GM18909 (cell line): Measurements from ENCODE around the gene CORO2B.

Experiments
- ATAC-seq: cut with Tn5 transposase; IDR thresholded peaks from one replicate; pipeline ENCODE4 v1.9.1; 2021; ENCODE audit warnings: mild to moderate bottlenecking; ENCODE audit not compliant: unreplicated experiment, poor library complexity

CORO2B gene

GRCh38 chr15:68621535-68621934 lies 42.7 kb downstream of the CORO2B start:
- ATAC-seq, result no peak

- ATAC-seq, result no peak
These were observed 44.6 kb downstream of the CORO2B start for GRCh38 chr15:68623301-68623892.

GRCh38 chr15:68625853-68626252 lies 47.1 kb downstream of the CORO2B start:
- no peak for ATAC-seq

DNA sequence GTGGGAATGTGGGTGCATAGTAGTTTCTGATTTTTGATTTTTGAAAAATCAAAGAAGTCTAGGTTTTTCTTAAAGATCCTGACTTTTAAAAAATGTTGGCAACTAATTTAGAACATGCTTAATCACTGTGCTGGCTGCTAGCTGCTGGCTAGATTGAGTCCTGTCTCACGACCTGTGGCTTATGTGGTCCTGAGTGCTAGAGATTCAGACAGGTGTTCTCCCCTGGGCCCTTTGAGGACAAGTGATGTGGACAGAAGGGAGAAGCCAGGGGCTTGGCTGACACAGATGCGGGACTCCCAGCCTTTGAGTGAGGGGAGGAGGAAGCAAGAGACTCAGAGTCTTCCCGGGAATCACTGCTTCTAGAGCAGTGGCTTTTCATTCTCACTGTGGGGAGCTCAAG lies 47.5 kb downstream of the CORO2B start:
- no peak for ATAC-seq

- no peak for ATAC-seq
These were observed 47.9 kb downstream of the CORO2B start for GRCh38 chr15:68626739-68627138.

DNA sequence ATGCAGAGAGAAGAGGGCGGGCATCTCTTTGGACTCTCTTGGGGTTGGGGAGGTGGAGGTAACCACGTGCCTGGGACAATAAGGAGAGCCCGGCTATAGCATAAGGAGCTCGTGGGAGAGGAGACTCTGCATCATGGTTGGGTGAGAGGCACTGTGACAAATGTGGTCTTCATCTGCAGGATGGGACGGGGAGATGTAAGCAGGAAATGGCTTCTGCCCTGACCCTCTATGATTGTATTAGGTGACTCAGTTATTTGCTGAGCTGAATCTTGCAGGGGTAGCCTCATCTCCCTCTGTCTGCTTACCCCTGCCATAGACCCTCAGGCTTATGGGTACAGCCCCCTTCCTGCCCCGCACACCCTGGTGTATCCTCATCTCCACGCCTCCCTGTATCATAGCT lies 48.7 kb downstream of the CORO2B start:
- no peak for ATAC-seq

GRCh38 chr15:68627995-68628394 lies 49.2 kb downstream of the CORO2B start:
- no peak for ATAC-seq

GRCh38 chr15:68629519-68630210 lies 50.9 kb downstream of the CORO2B start:
- ATAC-seq, result no peak

DNA sequence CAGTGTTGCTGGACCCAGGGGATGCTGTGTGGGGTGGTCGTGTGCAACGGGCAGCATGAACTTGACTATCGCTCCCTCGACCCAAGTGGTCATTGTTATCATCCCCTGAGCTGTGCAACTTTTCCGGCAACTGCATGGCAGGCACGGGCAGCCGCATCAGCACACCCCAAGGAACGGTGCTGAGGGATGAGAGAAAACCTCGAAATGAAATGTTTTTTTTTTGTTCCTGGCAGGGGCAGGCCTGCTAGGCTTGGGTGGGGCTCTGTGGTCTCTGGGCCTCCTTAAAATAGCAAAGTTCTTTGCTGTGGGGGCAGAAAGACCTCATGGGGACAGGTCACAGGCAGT lies 51.4 kb downstream of the CORO2B start:
- no peak for ATAC-seq

DNA sequence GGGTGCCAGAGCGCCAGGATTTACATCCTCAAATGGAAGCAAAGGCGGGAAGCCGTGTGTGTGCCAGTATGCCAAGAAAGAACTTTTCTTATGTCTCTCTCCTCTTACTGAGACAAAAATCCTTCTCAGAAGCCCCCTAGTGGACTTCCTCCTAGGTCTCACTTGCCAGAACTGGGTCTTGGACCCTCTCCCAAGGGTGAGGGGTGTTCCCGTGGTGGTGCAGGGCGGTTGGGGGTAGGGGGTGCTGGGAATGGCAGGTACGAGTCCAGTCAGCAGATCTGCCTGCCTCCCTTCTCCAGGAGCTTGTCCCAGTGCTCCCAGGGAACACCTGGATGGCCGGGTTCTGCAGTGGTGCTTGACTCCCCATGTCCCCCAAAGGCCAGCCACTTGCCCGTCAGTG lies 52.0 kb downstream of the CORO2B start:
- no peak for ATAC-seq

GRCh38 chr15:68631601-68632051 lies 52.8 kb downstream of the CORO2B start:
- no peak for ATAC-seq

- no peak for ATAC-seq
These were observed 53.3 kb downstream of the CORO2B start for GRCh38 chr15:68632101-68632500.

DNA sequence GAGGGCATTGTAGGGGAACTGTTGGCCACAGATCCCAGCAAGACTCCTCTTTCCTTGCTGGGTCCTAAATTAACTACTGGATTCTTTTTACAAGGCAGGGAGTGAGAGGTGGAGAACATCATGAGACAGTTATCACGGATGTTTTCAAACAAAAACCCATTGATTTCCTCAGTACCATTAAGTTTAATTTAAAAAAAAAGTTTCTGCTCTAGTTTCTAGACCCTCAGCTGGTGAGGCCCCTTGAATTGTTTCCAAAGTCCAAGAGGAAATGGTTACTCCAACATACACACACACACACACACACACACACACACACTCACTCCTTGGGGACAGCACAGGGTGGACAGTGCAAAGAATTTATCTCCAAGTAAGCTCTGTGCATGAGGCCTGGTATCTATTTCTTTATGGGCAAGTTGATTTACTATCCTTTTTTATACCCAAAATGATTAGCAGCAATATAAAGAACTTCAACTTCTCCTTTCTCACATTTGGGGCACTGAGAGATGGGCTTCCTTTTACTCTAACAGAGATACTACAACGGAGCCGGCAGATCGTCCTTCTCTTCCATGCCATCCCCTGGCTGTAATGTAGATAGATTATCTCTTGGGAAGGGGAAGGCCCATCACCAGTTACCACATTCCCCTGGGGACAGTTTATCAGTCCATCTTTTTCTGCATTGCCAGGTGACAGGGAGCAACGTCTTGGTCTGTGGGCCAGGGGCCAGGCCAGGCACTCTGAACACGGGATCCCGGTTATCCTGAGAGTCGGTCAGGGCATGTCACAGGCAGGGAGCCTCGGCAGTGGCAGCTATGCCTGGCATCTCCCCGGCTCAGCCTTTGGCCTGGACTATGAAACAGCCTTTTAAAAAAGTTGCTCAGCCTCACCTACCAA lies 54.7 kb downstream of the CORO2B start:
- ATAC-seq, result no peak

DNA sequence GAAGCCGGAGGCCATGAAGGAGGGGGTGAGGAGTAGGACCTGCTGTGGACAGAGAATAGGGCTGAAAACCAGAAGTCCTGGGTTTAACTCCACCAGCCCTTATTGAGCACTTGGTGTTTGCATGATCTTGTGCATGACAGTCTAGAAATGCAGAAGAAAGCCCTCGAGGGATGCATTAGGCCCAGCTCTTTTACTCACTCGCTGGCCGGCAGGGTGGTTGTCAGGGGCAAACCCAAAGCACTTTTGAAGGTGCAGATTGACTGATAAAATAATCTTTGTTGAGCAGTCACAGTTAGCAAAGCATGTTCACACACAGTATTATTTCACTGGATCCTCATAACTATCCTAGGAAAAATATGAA lies 55.3 kb downstream of the CORO2B start:
- ATAC-seq, result no peak

- ATAC-seq, result no peak
These were observed 55.7 kb downstream of the CORO2B start for GRCh38 chr15:68634531-68634930.

DNA sequence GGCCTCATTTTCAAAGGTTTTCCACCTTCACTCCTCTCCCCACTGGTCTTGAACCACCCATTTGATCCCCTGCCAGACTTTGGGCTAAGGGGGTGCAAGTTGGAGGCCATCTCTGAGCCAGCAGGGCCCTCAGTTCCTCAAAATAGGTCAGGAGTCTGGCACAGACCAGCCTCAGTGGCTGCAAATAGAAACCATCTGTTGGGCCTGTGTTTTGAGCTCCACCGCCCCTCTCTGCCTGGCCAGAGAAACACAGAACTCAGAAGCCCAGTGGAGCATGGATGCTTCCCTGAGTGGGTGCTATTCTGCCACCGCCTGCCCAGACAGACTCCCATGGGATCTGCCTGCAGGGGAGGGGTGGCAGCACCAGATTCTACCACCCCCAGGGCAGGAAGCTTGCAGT lies 56.3 kb downstream of the CORO2B start:
- ATAC-seq, result no peak

- ATAC-seq, result no peak
These were observed 57.5 kb downstream of the CORO2B start for GRCh38 chr15:68636256-68636655.

DNA sequence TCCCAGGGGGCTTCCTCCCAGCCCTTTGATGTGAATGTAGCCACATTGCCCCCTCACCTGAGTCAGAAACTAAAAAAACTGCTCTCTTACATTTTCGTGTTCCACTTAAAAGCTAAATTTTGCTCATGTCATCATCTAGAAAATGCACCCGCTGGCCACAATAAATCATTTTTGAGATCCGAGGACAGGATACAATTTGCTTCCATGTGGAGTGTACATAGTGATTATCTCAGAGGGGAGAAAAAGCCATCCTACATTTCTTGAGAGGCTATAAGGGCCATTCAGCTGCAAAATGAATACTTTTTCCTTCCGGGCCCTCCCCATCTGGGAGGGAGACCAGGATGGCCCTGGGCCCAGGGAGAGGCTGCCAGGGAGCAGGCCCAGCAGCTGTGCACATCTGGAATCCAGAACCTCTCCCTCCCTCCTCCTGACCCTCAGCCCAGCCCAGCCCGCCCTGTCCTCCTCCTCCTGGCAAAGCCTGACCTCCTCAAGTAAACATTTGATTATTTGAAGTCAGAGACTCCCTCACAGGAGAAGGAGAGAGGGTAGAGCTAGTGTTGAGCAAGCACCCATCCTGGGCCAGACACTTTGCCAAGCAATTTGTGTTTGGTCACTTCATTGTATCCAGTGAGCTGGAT lies 59.1 kb downstream of the CORO2B start:
- ATAC-seq, result no peak

DNA sequence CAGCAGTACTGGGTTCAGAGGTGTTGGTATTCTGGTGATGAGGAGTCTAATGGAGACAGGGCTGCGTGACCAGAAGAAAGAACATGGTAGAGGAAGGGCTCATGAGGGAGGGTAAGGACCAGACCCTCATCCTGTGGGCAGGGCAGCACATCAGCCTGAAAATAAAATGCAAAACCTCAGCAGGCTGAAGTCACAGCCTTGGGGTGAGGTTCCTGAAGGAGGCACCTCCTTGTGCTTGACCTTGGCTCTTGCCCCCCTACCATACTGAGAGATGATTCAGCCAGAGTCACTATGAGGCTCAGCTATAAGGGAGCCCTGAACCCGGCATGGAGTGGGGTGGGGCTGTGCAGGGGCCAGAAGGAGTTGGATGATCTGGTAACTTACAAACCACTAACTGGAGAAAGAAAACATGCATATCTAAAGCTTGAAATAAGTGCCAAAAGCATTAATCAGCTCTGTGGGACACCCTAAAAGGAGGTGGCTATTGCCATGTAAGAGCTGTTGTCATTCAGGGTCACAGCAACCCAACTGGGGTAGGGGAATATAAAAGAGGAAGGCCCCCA lies 60.2 kb downstream of the CORO2B start:
- no peak for ATAC-seq

GRCh38 chr15:68639926-68640600 lies 61.3 kb downstream of the CORO2B start:
- no peak for ATAC-seq
